T1000 (cell line): ENCODE results near the gene SNRPB2.

ENCODE experiments used
- DNase-seq: peaks from one replicate; lab custom pipeline; 2025; ENCODE audit warnings: mixed read lengths; lab: John Stamatoyannopoulos, UW

Gene SNRPB2

GRCh38 chr20:16729565-16730460 is at the start of gene SNRPB2:
TSS of gene SNRPB2 (plus strand) at chr20:16730026. CDS start at chr20:16731703, 1,677 bp downstream.
- DNase-seq = peak; percentile 77

GRCh38 chr20:16684416-16684815 is 45.4 kb upstream of the SNRPB2 start:
- no peak for DNase-seq

GRCh38 chr20:16689906-16690305 is 39.9 kb upstream of the SNRPB2 start:
- no peak for DNase-seq

GRCh38 chr20:16691381-16691780 is 38.4 kb upstream of the SNRPB2 start:
- no peak for DNase-seq

GRCh38 chr20:16692009-16692408 is 37.8 kb upstream of the SNRPB2 start:
- no peak for DNase-seq

- no peak for DNase-seq
Measured at GRCh38 chr20:16692442-16692841, 37.4 kb upstream of the SNRPB2 start.

- no peak for DNase-seq
Measured at GRCh38 chr20:16693278-16693677, 36.5 kb upstream of the SNRPB2 start.

- DNase-seq = no peak
Measured at GRCh38 chr20:16694161-16694560, 35.7 kb upstream of the SNRPB2 start.

- no peak for DNase-seq
Measured at GRCh38 chr20:16695628-16696027, 34.2 kb upstream of the SNRPB2 start.

GRCh38 chr20:16699293-16699692 is 30.5 kb upstream of the SNRPB2 start:
- DNase-seq = no peak

GRCh38 chr20:16701296-16701695 is 28.5 kb upstream of the SNRPB2 start:
- DNase-seq = no peak

GRCh38 chr20:16703570-16703969 is 26.3 kb upstream of the SNRPB2 start:
- DNase-seq = no peak

- no peak for DNase-seq
Measured at GRCh38 chr20:16707674-16708073, 22.2 kb upstream of the SNRPB2 start.

GRCh38 chr20:16708602-16709001 is 21.2 kb upstream of the SNRPB2 start:
- no peak for DNase-seq

- DNase-seq = no peak
Measured at GRCh38 chr20:16709017-16709416, 20.8 kb upstream of the SNRPB2 start.

GRCh38 chr20:16710781-16711180 is 19.0 kb upstream of the SNRPB2 start:
- no peak for DNase-seq

GRCh38 chr20:16711661-16712258 is 18.1 kb upstream of the SNRPB2 start:
- DNase-seq = no peak

GRCh38 chr20:16712511-16712947 is 17.3 kb upstream of the SNRPB2 start:
- DNase-seq = no peak

GRCh38 chr20:16713066-16713465 is 16.8 kb upstream of the SNRPB2 start:
- no peak for DNase-seq

GRCh38 chr20:16714242-16714641 is 15.6 kb upstream of the SNRPB2 start:
- no peak for DNase-seq

- DNase-seq = no peak
Measured at GRCh38 chr20:16714751-16715150, 15.1 kb upstream of the SNRPB2 start.

- DNase-seq = no peak
Measured at GRCh38 chr20:16719421-16719820, 10.4 kb upstream of the SNRPB2 start.

GRCh38 chr20:16729080-16729479 is 746 bp upstream of the SNRPB2 start:
- DNase-seq = no peak
